ENCODE results near the gene GMPR.

- TF ChIP-seq CTCF (IDR thresholded peaks at IDR 0.05) (no peak), POLR2A (IDR thresholded peaks at IDR 0.05) (no peak)
These were observed 14.4 kb downstream of the GMPR start for GRCh38 chr6:16252686-16253299.

All from adrenal gland (tissue), 5 donors.